ENCODE results near the gene FNBP1. TPM values are rescaled to one million over a fixed set of nuclear protein-coding genes. Genes with fewer than 3 reads are reported as not detected.

Gene FNBP1
- total and polyA plus RNA-seq, 4 donors, result 16.0 to 94.3 (median 29.5) TPM

GRCh38 chr9:129914051-129914450, 128.9 kb downstream of the FNBP1 start:
- Histone ChIP-seq H3K36me3 (ENCODE audit: control insufficient read depth in 4 of 4, insufficient read depth in 4 of 4, low read length in 4 of 4) (peaks cover 0 to 10% (median 2%) of the 10 kb centered on the region in 4 donors), H3K9me3 (ENCODE audit: control insufficient read depth in 4 of 4, insufficient read depth in 3 of 4, low read length in 3 of 4) (no peaks in the 10 kb centered on the region), H3K4me1 (ENCODE audit: control insufficient read depth in 5 of 5, insufficient read depth in 5 of 5, low read length in 5 of 5) (no peaks in the 10 kb centered on the region), H3K4me3 (no peak overlapping the region), H3K27me3 (ENCODE audit: control insufficient read depth in 3 of 3, insufficient read depth in 3 of 3, low read length in 2 of 3) (no peaks in the 10 kb centered on the region), H3K9ac (ENCODE audit: insufficient read depth in 1 of 2, low read length in 2 of 2) (no peak overlapping the region), H3K27ac (ENCODE audit: low read depth in 1 of 2, low read length in 1 of 2) (no peak overlapping the region)
- WGBS, 2 donors, result 88 to 94% methylated on average over 5 of the region's 5 CpGs
- TF ChIP-seq CTCF (IDR thresholded peaks at IDR 0.05; ENCODE audit: control extremely low read depth, extremely low read depth), result no peak
- ATAC-seq (ENCODE audit: insufficient read depth, low FRiP score) (no peak), DNase-seq (no peak)

- H3K9me3 ChIP-seq (ENCODE audit: control insufficient read depth in 4 of 4, insufficient read depth in 3 of 4, low read length in 3 of 4), result no peaks in the 10 kb centered on the region
- H3K36me3 ChIP-seq (ENCODE audit: control insufficient read depth in 4 of 4, insufficient read depth in 4 of 4, low read length in 4 of 4), result peaks cover 4 to 19% (median 6%) of the 10 kb centered on the region in 4 donors
- H3K9ac ChIP-seq (ENCODE audit: insufficient read depth in 1 of 2, low read length in 2 of 2), result no peak overlapping the region
- TF ChIP-seq CTCF (IDR thresholded peaks at IDR 0.05; ENCODE audit: control extremely low read depth, extremely low read depth), result no peak
- no peak overlapping the region for H3K4me3 ChIP-seq
- H3K27ac ChIP-seq (ENCODE audit: low read depth in 1 of 2, low read length in 1 of 2), result no peak overlapping the region
- ATAC-seq (ENCODE audit: insufficient read depth, low FRiP score) (peak; percentile 69), DNase-seq (no peak)
- no peaks in the 10 kb centered on the region for H3K4me1 ChIP-seq (ENCODE audit: control insufficient read depth in 5 of 5, insufficient read depth in 5 of 5, low read length in 5 of 5)
- 86 to 87% methylated on average over 15 of the region's 15 CpGs for WGBS, 2 donors
- H3K27me3 ChIP-seq (ENCODE audit: control insufficient read depth in 3 of 3, insufficient read depth in 3 of 3, low read length in 2 of 3), result no peaks in the 10 kb centered on the region
Observed at GRCh38 chr9:129910628-129911567, 132.1 kb downstream of the FNBP1 start.

GRCh38 chr9:129909851-129910250, 133.1 kb downstream of the FNBP1 start:
- no peak overlapping the region for H3K9ac ChIP-seq (ENCODE audit: insufficient read depth in 1 of 2, low read length in 2 of 2)
- DNase-seq, result no peak
- peaks cover 4 to 19% (median 6%) of the 10 kb centered on the region in 4 donors for H3K36me3 ChIP-seq (ENCODE audit: control insufficient read depth in 4 of 4, insufficient read depth in 4 of 4, low read length in 4 of 4)
- no peak for TF ChIP-seq CTCF (IDR thresholded peaks at IDR 0.05; ENCODE audit: control extremely low read depth, extremely low read depth)
- ATAC-seq (ENCODE audit: insufficient read depth, low FRiP score), result no peak
- WGBS, 2 donors, result 92 to 96% methylated on average over 9 of the region's 9 CpGs
- H3K9me3 ChIP-seq (ENCODE audit: control insufficient read depth in 4 of 4, insufficient read depth in 3 of 4, low read length in 3 of 4), result no peaks in the 10 kb centered on the region
- H3K4me1 ChIP-seq (ENCODE audit: control insufficient read depth in 5 of 5, insufficient read depth in 5 of 5, low read length in 5 of 5), result no peaks in the 10 kb centered on the region
- no peak overlapping the region for H3K4me3 ChIP-seq
- H3K27ac ChIP-seq (ENCODE audit: low read depth in 1 of 2, low read length in 1 of 2), result no peak overlapping the region
- H3K27me3 ChIP-seq (ENCODE audit: control insufficient read depth in 3 of 3, insufficient read depth in 3 of 3, low read length in 2 of 3), result no peaks in the 10 kb centered on the region
